Medulla oblongata (tissue), 1 donor: ENCODE data around the gene KCNT2.
"Not testable (repeated sequence)": the region's sequence is repeated elsewhere in the genome, so short reads cannot be mapped to it uniquely, and the experiment has no call there.

Experiments used
- DNase-seq: peaks from one replicate; pipeline ENCODE4 v3.0.0-alpha.2; 2015; ENCODE audit errors: extremely low spot score

Gene KCNT2

GRCh38 chr1:196515904-196516303, 92.3 kb downstream of the KCNT2 start:
- DNase-seq, result no peak

- DNase-seq, result no peak
These were observed 94.4 kb downstream of the KCNT2 start for GRCh38 chr1:196513821-196514220.

GRCh38 chr1:196510451-196510850, 97.8 kb downstream of the KCNT2 start:
- DNase-seq, result no peak

- not testable (repeated sequence) for DNase-seq
These were observed 104.0 kb downstream of the KCNT2 start for GRCh38 chr1:196504224-196504623.

- no peak for DNase-seq
These were observed 105.8 kb downstream of the KCNT2 start for GRCh38 chr1:196502437-196502836.

GRCh38 chr1:196501760-196502428, 106.3 kb downstream of the KCNT2 start:
- DNase-seq, result no peak

GRCh38 chr1:196497817-196498216, 110.4 kb downstream of the KCNT2 start:
- DNase-seq, result no peak

- no peak for DNase-seq
These were observed 113.5 kb downstream of the KCNT2 start for GRCh38 chr1:196494766-196495165.

GRCh38 chr1:196493881-196494280, 114.4 kb downstream of the KCNT2 start:
- DNase-seq, result no peak

GRCh38 chr1:196488579-196488978, 119.7 kb downstream of the KCNT2 start:
- DNase-seq, result no peak

- no peak for DNase-seq
These were observed 121.9 kb downstream of the KCNT2 start for GRCh38 chr1:196486346-196486745.

- DNase-seq, result no peak
These were observed 126.6 kb downstream of the KCNT2 start for GRCh38 chr1:196481616-196482015.

- DNase-seq, result no peak
These were observed 131.0 kb downstream of the KCNT2 start for GRCh38 chr1:196477262-196477661.

GRCh38 chr1:196467230-196467925, 140.9 kb downstream of the KCNT2 start:
- DNase-seq, result no peak

GRCh38 chr1:196466654-196467053, 141.6 kb downstream of the KCNT2 start:
- DNase-seq, result no peak

- DNase-seq, result no peak
These were observed 142.1 kb downstream of the KCNT2 start for GRCh38 chr1:196466166-196466565.

- no peak for DNase-seq
These were observed 143.7 kb downstream of the KCNT2 start for GRCh38 chr1:196464480-196464941.

- DNase-seq, result no peak
These were observed 146.2 kb downstream of the KCNT2 start for GRCh38 chr1:196462086-196462485.

- DNase-seq, result no peak
These were observed 146.7 kb downstream of the KCNT2 start for GRCh38 chr1:196461521-196461920.

GRCh38 chr1:196459383-196459782, 148.9 kb downstream of the KCNT2 start:
- no peak for DNase-seq

- no peak for DNase-seq
These were observed 153.4 kb downstream of the KCNT2 start for GRCh38 chr1:196454792-196455191.

GRCh38 chr1:196451103-196451502, 157.1 kb downstream of the KCNT2 start:
- no peak for DNase-seq
